Prostate gland (tissue), 2 donors: Measurements from ENCODE around the gene SMPD2. TPM values are rescaled to one million over a fixed set of nuclear protein-coding genes. Genes with fewer than 3 reads are reported as not detected.

Experiments used
- DNase-seq: peaks from one replicate; pipeline ENCODE4 v3.0.0-alpha.2; 2019; ENCODE audit warnings: low spot score
- H3K27ac ChIP-seq, 2 donors: fragments of 200-600 bp; sonication (generic); 2 replicates each; pipeline ENCODE4 v1.5.1; 2017 to 2019
- H3K27me3 ChIP-seq: fragments of 200-600 bp; sonication (generic); replicated peaks from 2 replicates; pipeline ENCODE4 v1.5.1; 2019; ENCODE audit not compliant: insufficient read depth
- H3K36me3 ChIP-seq, 2 donors: fragments of 200-600 bp; sonication (generic); 1 replicate in 1 of 2; 2 replicates in 1 of 2; pipeline versions ENCODE4 v1.5.1 to v1.8.1; 2017 to 2019
- H3K4me1 ChIP-seq: fragments of 200-600 bp; sonication (generic); replicated peaks from 2 replicates; pipeline ENCODE4 v1.5.1; 2019
- H3K4me3 ChIP-seq, 2 donors: fragments of 200-600 bp; sonication (generic); 2 replicates each; pipeline ENCODE4 v1.5.1; 2017 to 2019
- H3K9me3 ChIP-seq: fragments of 200-600 bp; sonication (generic); 2 replicates; pipeline ENCODE4 v1.5.1; 2017
- POLR2A ChIP-seq: fragments of 450-650 bp; IDR thresholded peaks from one replicate; pipeline ENCODE4 v1.6.1; 2016; ENCODE audit warnings: antibody characterized with exemption, mild to moderate bottlenecking
- POLR2AphosphoS5 ChIP-seq: sonication (generic); formaldehyde crosslinking; IDR thresholded peaks from one replicate; pipeline ENCODE4 v1.6.1; 2017; ENCODE audit warnings: antibody characterized with exemption
- WGBS: methylation state at CpG from one replicate; pipeline ENCODE4 v1.1.5; 2018; 5-methylcytosine and 5-hydroxymethylcytosine counted together
- intact Hi-C: fragments of 100-400 bp; cut with DNase I; formaldehyde crosslinking; loops from one replicate; pipeline ENCODE4 v1.14.2; 2022
- total RNA-seq, 2 donors: library from RNA; depleted of rRNA; stranded (reverse); fragments of >200 nt; gene quantifications; one replicate each; pipeline ENCODE4 v1.1.0, GENCODE V29; 2016
- TF ChIP-seq, protein P1 (sequence below), 4 experiments: fragments of 200-600 bp in 2 of 4; fragments of 450-650 bp in 2 of 4; sonication (generic) in 2 of 4; IDR thresholded peaks; 1 replicate in 3 of 4; 2 replicates in 1 of 4; pipeline ENCODE4 v1.5.1; 2016 to 2019; ENCODE audit warnings: antibody characterized with exemption in 4 of 4, mild to moderate bottlenecking in 2 of 4, moderate library complexity in 2 of 4

The SMPD2 gene
- total RNA-seq, 2 donors from 2014 or later, result 10.2 to 24.2 TPM

DNA sequence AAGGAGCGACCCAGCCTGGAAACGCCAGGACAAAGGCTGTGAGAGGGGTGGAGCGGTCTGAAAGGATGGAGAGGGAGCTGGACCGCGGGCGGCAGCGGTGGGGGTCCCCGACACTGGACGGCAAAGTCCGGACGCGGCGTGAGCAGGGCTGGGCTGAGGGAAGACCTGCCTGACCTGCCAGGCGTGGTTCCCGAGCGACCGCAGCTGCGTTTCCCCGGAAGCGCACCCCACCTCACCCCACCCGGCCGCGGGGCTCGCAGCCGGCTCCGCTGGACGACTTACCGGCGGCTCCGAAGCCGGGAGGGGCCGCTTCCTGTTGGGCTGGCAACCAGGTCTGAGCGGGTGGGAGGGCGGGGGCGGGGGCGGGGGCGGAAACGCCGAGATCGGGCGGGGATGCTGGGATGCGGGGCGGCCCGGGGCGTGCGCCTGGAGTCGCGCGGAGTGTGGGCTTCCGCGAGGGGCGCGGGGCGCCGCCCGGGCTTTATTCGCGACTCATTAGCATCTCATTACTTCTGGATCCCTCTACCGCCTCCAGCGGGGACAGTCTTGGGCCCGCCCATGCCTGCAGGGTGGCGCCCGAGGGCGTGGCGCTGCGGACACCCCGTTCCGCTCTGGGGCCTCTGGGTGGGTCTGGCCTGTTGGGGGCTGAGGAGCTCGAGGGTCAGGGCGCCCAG, 15.1 kb downstream of the SMPD2 start, which contains the start of gene MICAL1:
Gene MICAL1, minus strand, starts transcription at position 336 of the 674 bp plus-strand sequence. CDS start 1,576 bp downstream, outside the sequence.
- Histone ChIP-seq H3K4me1 (no peaks in the 10 kb centered on the region), H3K27ac (peak within 1 kb of the TSS; percentile 49 to 69), H3K27me3 (no peaks in the 10 kb centered on the region), H3K9me3 (no peaks in the 10 kb centered on the region), H3K4me3 (peak within 1 kb of the TSS; percentile 64 to 65), H3K36me3 (no peaks in the 10 kb centered on the region)
- under 1% methylated on average over 55 of the region's 70 CpGs for WGBS
- intact Hi-C loops, result no loop called here
- DNase-seq, result peak; percentile 41
- TF ChIP-seq POLR2AphosphoS5 (no peak), POLR2A (peak; percentile 25)
- TF ChIP-seq, protein P1, sequence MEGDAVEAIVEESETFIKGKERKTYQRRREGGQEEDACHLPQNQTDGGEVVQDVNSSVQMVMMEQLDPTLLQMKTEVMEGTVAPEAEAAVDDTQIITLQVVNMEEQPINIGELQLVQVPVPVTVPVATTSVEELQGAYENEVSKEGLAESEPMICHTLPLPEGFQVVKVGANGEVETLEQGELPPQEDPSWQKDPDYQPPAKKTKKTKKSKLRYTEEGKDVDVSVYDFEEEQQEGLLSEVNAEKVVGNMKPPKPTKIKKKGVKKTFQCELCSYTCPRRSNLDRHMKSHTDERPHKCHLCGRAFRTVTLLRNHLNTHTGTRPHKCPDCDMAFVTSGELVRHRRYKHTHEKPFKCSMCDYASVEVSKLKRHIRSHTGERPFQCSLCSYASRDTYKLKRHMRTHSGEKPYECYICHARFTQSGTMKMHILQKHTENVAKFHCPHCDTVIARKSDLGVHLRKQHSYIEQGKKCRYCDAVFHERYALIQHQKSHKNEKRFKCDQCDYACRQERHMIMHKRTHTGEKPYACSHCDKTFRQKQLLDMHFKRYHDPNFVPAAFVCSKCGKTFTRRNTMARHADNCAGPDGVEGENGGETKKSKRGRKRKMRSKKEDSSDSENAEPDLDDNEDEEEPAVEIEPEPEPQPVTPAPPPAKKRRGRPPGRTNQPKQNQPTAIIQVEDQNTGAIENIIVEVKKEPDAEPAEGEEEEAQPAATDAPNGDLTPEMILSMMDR (IDR thresholded peaks at IDR 0.05), result peak in 2 of 4 experiments; percentile 24 to 32

DNA sequence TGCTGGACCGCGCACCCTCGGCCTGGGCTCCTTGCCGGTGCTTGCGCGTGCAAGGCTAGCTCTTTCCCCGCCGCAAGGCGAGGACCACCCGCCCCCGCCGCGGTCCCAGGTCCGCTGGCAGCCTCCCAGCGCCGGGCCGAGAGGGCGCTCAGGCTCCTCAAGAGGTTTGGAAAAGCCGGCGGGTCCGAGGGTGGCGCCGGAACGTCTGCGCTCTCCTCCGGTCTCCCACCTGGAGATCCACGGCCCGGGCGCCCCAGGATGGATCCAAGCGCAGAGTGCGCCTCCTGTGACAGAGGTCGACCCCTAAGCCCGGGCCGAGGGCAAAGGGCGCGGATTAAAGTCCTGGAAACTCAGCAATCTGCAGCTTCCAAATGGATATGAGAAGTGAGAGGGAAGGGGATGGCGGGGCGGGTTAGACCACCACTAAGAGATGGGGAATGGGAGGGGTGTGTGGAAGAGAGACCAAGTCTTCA, 15.6 kb downstream of the SMPD2 start:
- Histone ChIP-seq H3K27ac (peak overlapping the region; percentile 49 to 69), H3K4me1 (no peaks in the 10 kb centered on the region), H3K36me3 (no peaks in the 10 kb centered on the region), H3K27me3 (no peaks in the 10 kb centered on the region), H3K9me3 (no peaks in the 10 kb centered on the region), H3K4me3 (peak overlapping the region; percentile 64 to 65)
- intact Hi-C loops, result no loop called here
- no peak for TF ChIP-seq POLR2AphosphoS5
- no peak for TF ChIP-seq POLR2A
- TF ChIP-seq, protein P1 (IDR thresholded peaks at IDR 0.05), result no peak
- DNase-seq, result no peak
- 8% methylated on average over 25 of the region's 38 CpGs for WGBS

DNA sequence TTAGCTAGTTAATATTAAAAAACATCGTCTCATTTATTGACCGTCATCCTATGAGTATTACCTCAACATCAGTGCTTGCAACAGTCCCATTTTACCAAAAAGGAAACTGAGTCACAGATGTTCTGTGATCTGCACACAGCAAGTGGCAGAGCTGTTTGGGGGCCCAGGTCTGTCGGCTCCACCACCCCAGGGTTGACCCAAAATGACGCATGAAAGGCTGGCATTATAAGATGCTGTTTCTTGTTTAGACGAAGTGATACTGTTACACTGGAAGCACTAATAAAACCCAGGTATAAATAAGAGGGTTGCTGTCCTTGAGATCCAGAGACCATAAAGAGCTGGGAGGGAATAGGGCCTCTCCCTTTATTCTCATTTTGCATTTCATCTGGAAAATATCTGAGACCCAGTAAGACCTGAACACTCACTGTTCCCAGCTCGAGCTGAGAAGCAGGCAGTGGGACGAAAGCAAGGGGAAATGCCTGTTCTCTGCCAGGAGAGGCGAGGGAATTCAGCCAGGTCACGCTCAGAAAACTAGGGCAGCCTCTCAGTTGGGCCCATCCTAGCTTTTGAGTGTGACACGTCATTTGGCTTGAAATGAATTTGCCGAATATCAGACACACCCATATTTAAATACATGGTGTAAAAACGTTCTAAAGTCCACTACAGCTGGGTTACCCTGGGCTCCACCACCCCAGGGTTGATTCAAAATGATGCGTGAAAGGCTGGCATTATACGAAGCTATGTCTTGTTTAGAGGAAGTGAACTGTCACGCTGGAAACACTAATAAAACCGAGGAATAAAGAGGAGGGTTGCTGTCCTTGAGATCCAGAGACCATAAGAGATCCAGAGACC, 16.4 kb downstream of the SMPD2 start:
- no peaks in the 10 kb centered on the region for H3K36me3 ChIP-seq
- peak overlapping the region in 1 of 2 donors; percentile 49 for H3K27ac ChIP-seq
- DNase-seq, result no peak
- H3K27me3 ChIP-seq, result no peaks in the 10 kb centered on the region
- H3K4me3 ChIP-seq, result peak overlapping the region in 1 of 2 donors; percentile 65
- TF ChIP-seq, protein P1 (IDR thresholded peaks at IDR 0.05), result no peak
- TF ChIP-seq POLR2A (no peak), POLR2AphosphoS5 (no peak)
- no peaks in the 10 kb centered on the region for H3K9me3 ChIP-seq
- no peaks in the 10 kb centered on the region for H3K4me1 ChIP-seq
- intact Hi-C loops, result no loop called here
- 60% methylated on average over 16 of the region's 16 CpGs for whole genome bisulfite sequencing

DNA sequence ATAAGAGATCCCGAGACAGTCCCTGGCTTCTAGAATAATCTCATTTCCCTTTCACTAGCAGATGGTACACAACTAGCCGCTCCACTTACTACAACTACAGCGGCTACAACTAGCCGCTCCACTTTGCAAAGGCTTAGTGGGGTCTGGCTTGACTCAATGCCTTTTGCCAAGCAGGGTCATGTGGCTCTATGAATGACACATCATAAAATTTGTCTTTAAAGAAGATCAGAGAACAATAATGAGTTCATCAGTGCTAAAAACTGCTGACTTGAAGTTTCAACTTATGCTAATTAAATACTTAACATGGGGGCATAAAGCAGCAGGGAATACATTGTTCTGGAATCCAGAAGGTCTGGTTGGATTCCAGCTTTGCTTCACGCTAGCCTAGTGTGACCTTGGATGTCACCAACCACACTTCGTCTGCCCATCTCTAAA, 17.1 kb downstream of the SMPD2 start:
- Histone ChIP-seq H3K36me3 (no peaks in the 10 kb centered on the region), H3K9me3 (no peaks in the 10 kb centered on the region), H3K27me3 (no peaks in the 10 kb centered on the region), H3K4me1 (no peaks in the 10 kb centered on the region), H3K4me3 (no peak overlapping the region), H3K27ac (no peak overlapping the region)
- TF ChIP-seq POLR2AphosphoS5 (no peak), POLR2A (no peak)
- TF ChIP-seq, protein P1 (IDR thresholded peaks at IDR 0.05), result no peak
- intact Hi-C loops, result no loop called here
- WGBS, result 81% methylated on average over 6 of the region's 6 CpGs
- DNase-seq, result no peak
